SK-N-SH treated with all-trans-retinoic acid at 6 μM for 48 hours (cell line): ENCODE data around the gene SLC8A3.

Experiments
- BACH2 ChIP-seq: fragments of 250-450 bp; sonication (Bioruptor Pico); IDR thresholded peaks from 2 replicates; pipeline ENCODE4 v1.9.0; 2021; ENCODE audit warnings: mild to moderate bottlenecking, borderline replicate concordance
- CREB5 ChIP-seq: fragments of 250-450 bp; sonication (Bioruptor Pico); IDR thresholded peaks from 2 replicates; pipeline ENCODE4 v1.5.1; 2020; ENCODE audit warnings: low read depth, mild to moderate bottlenecking, moderate library complexity
- PATZ1 ChIP-seq: fragments of 250-450 bp; sonication (Bioruptor Pico); IDR thresholded peaks from 2 replicates; pipeline ENCODE4 v1.8.0; 2020; ENCODE audit warnings: mild to moderate bottlenecking, moderate library complexity, borderline replicate concordance
- POU6F1 ChIP-seq: fragments of 250-450 bp; sonication (Bioruptor Pico); IDR thresholded peaks from 2 replicates; pipeline ENCODE4 v1.8.0; 2021; ENCODE audit warnings: low read depth, mild to moderate bottlenecking, moderate library complexity, borderline replicate concordance
- PPARA ChIP-seq: fragments of 250-450 bp; sonication (Bioruptor Pico); IDR thresholded peaks from 2 replicates; pipeline ENCODE4 v1.5.0; 2020; ENCODE audit warnings: mild to moderate bottlenecking, borderline replicate concordance
- RARB ChIP-seq: fragments of 250-450 bp; sonication (Bioruptor Pico); IDR thresholded peaks from 2 replicates; pipeline ENCODE4 v1.8.0; 2021; ENCODE audit warnings: mild to moderate bottlenecking, moderate library complexity
- SNAI2 ChIP-seq: fragments of 250-450 bp; sonication (Bioruptor Pico); IDR thresholded peaks from 2 replicates; pipeline ENCODE4 v1.5.0; 2020; ENCODE audit warnings: mild to moderate bottlenecking, moderate library complexity
- ZFP30 ChIP-seq: fragments of 450-650 bp; formaldehyde crosslinking; IDR thresholded peaks from 2 replicates; pipeline ENCODE4 v1.5.0; 2022; ENCODE audit warnings: mild to moderate bottlenecking, moderate library complexity
- TF ChIP-seq, protein P1 (sequence below): fragments of 250-450 bp; sonication (Bioruptor Pico); IDR thresholded peaks from 2 replicates; pipeline ENCODE4 v1.5.0; 2020; ENCODE audit warnings: mild to moderate bottlenecking, moderate library complexity

DNA sequence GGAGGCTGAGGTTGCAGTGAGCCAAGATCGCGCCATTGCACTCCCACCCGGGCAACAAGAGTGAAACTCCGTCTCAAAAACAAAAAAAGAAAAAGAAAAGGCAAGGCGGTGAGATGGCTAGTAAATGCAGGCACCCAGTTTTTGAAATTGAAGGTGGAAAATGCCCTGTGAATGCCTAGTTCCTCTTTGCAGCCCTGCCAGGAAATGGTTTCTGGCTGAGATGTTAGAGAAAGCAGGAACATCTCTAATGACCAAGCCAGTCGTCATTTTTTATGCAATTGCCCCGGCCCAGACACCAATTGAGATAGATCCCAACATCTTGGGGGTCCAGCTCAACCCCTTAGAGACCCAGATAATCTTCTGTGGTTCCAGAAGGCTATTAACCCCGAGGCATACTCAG, 17.0 kb downstream of the SLC8A3 start:
- no peak for TF ChIP-seq BACH2 (CRISPR knock-in tag)
- no peak for TF ChIP-seq SNAI2
- no peak for TF ChIP-seq PPARA (CRISPR knock-in tag)
- TF ChIP-seq CREB5 (CRISPR knock-in tag): no peak
- TF ChIP-seq ZFP30 (CRISPR knock-in tag): no peak
- TF ChIP-seq, protein P1, sequence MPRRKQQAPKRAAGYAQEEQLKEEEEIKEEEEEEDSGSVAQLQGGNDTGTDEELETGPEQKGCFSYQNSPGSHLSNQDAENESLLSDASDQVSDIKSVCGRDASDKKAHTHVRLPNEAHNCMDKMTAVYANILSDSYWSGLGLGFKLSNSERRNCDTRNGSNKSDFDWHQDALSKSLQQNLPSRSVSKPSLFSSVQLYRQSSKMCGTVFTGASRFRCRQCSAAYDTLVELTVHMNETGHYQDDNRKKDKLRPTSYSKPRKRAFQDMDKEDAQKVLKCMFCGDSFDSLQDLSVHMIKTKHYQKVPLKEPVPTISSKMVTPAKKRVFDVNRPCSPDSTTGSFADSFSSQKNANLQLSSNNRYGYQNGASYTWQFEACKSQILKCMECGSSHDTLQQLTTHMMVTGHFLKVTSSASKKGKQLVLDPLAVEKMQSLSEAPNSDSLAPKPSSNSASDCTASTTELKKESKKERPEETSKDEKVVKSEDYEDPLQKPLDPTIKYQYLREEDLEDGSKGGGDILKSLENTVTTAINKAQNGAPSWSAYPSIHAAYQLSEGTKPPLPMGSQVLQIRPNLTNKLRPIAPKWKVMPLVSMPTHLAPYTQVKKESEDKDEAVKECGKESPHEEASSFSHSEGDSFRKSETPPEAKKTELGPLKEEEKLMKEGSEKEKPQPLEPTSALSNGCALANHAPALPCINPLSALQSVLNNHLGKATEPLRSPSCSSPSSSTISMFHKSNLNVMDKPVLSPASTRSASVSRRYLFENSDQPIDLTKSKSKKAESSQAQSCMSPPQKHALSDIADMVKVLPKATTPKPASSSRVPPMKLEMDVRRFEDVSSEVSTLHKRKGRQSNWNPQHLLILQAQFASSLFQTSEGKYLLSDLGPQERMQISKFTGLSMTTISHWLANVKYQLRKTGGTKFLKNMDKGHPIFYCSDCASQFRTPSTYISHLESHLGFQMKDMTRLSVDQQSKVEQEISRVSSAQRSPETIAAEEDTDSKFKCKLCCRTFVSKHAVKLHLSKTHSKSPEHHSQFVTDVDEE (CRISPR knock-in tag): no peak
- no peak for TF ChIP-seq RARB (CRISPR knock-in tag)
- TF ChIP-seq PATZ1 (CRISPR knock-in tag): no peak
- TF ChIP-seq POU6F1 (CRISPR knock-in tag): no peak
